ENCODE results near the gene PACRG. TPM values are rescaled to one million over a fixed set of nuclear protein-coding genes. Genes with fewer than 3 reads are reported as not detected.

The PACRG gene
- polyA plus RNA-seq, 1 of the 3 experiments (the other 2 are of a cell fraction), result 0.56 TPM

DNA sequence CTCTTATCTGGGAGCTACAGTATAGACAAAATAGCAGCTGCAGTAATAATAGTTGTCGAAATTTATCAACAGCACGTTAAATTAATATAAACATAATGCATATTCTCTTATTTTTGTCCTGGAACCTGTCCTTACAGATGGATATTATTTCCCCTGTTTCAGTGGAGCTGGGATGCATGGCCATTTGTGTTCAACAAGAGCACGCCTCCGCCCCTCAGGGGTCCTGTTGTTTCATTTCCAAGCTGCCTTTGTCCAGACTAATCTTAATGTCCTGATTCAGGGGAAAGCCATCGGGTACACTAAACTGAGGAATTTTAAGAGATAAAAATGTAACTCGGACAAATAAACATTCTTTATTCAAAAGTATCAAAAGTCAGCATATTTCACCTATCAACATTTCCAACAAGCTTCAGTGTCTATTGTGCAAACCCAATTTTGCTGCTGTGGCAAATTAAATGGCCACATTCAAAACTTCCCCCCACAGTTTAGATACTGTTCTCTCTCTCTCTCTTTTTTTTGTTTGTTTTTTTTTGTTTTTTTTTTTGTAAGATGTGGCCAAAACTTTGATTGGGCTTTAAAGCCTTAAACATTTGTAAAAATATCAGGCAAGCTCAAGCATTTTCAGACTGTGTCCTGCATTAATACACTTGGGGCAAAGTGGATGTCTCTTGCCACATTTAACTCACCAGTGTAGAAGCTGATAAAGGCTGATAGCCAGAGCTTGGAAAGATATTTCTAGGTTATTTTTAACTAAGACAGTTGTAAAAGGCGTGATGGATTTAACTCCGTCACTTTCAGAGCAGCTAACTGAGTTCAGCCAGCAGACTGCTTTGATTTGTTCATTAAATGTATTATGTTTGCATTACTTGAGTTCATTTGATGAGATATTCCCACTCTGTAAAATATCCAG is 574.2 kb downstream of the PACRG start:
- H3K27ac ChIP-seq (ENCODE audit: low read depth in 2 of 2, low read length in 1 of 2), result no peak overlapping the region
- no peaks in the 10 kb centered on the region for H3K9me2 ChIP-seq
- WGBS (ENCODE audit: low lambda C conversion rate), result 63% methylated on average over 8 of the region's 8 CpGs
- no peaks in the 10 kb centered on the region for H3K79me2 ChIP-seq (ENCODE audit: insufficient read depth)
- no peaks in the 10 kb centered on the region for H3F3A ChIP-seq (replicated peaks; ENCODE audit: insufficient read depth)
- CTCF ChIA-PET, result interaction anchor here (0.9 to 1.3 kb wide), 2 partner anchors 10 to 18 kb away, joined by 3 read pairs; no protein-coding TSS in a partner anchor
- no peaks in the 10 kb centered on the region for H3K27me3 ChIP-seq (ENCODE audit: insufficient read depth)
- no peaks in the 10 kb centered on the region for H4K20me1 ChIP-seq (ENCODE audit: insufficient read depth)
- no peak for TF ChIP-seq RFX5 (IDR thresholded peaks at IDR 0.05; ENCODE audit: low read length)
- TF ChIP-seq MEF2A (IDR thresholded peaks at IDR 0.05; ENCODE audit: borderline replicate concordance, low read depth), result no peak
- no peak for TF ChIP-seq GATA2 (CRISPR knock-in tag; IDR thresholded peaks at IDR 0.05)
- no peak for TF ChIP-seq YY1 (IDR thresholded peaks at IDR 0.05; ENCODE audit: low read depth)
- no peak for TF ChIP-seq CHD2 (IDR thresholded peaks at IDR 0.05; ENCODE audit: low read length, partially characterized antibody)
- TF ChIP-seq TCF12 (IDR thresholded peaks at IDR 0.05), result no peak
- TF ChIP-seq, protein P1, sequence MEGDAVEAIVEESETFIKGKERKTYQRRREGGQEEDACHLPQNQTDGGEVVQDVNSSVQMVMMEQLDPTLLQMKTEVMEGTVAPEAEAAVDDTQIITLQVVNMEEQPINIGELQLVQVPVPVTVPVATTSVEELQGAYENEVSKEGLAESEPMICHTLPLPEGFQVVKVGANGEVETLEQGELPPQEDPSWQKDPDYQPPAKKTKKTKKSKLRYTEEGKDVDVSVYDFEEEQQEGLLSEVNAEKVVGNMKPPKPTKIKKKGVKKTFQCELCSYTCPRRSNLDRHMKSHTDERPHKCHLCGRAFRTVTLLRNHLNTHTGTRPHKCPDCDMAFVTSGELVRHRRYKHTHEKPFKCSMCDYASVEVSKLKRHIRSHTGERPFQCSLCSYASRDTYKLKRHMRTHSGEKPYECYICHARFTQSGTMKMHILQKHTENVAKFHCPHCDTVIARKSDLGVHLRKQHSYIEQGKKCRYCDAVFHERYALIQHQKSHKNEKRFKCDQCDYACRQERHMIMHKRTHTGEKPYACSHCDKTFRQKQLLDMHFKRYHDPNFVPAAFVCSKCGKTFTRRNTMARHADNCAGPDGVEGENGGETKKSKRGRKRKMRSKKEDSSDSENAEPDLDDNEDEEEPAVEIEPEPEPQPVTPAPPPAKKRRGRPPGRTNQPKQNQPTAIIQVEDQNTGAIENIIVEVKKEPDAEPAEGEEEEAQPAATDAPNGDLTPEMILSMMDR (IDR thresholded peaks at IDR 0.05), result no peak
- TF ChIP-seq RAD21 (IDR thresholded peaks at IDR 0.05; ENCODE audit: low read length), result no peak
- TF ChIP-seq FOXJ3 (CRISPR knock-in tag; IDR thresholded peaks at IDR 0.05), result no peak
- TF ChIP-seq ELF1 (IDR thresholded peaks at IDR 0.05), result no peak
- TF ChIP-seq TEAD4 (IDR thresholded peaks at IDR 0.05; ENCODE audit: borderline replicate concordance, insufficient read depth), result no peak
- TF ChIP-seq, protein P2, sequence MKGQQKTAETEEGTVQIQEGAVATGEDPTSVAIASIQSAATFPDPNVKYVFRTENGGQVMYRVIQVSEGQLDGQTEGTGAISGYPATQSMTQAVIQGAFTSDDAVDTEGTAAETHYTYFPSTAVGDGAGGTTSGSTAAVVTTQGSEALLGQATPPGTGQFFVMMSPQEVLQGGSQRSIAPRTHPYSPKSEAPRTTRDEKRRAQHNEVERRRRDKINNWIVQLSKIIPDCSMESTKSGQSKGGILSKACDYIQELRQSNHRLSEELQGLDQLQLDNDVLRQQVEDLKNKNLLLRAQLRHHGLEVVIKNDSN (IDR thresholded peaks at IDR 0.05; ENCODE audit: borderline replicate concordance, low read depth), result no peak
- H2AFZ ChIP-seq (ENCODE audit: low read depth), result no peak overlapping the region
- no peak overlapping the region for H3K4me3 ChIP-seq (ENCODE audit: low read depth in 2 of 2, low read length in 1 of 2)
- POLR2A ChIA-PET, result no interaction called here
- H3K36me3 ChIP-seq (replicated peaks in 1 of 2; ENCODE audit: control insufficient read depth in 1 of 2, insufficient read depth in 2 of 2, low read length in 1 of 2), result no peaks in the 10 kb centered on the region
- H3K4me2 ChIP-seq, result no peak overlapping the region
- no peak for DNase-seq
- no peaks in the 10 kb centered on the region for H3K4me1 ChIP-seq (ENCODE audit: control insufficient read depth in 1 of 2, insufficient read depth in 2 of 2, low read depth in 1 of 2, low read length in 1 of 2)
- no peak overlapping the region for H3K9ac ChIP-seq
- no peaks in the 10 kb centered on the region for H3K9me3 ChIP-seq

DNA sequence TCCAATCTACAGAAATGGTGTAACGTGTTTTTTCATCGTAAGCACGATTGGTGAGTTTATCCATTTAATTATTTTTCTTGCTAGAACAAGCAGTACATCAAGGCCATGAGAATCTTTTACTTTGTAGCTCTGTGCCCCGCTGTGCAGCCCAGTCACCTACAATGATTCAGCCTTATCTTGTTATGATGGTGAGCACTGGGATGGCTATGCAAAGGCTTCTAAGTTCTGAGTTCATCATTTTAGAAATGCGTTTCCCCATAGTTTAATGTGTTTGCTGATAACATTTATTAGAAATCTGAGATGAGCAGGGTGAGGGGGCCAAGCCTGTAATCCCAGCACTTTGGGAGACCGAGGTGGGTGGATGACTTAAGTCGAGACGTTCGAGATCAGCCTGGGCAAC is 575.0 kb downstream of the PACRG start:
- Histone ChIP-seq H3K36me3 (replicated peaks in 1 of 2; ENCODE audit: control insufficient read depth in 1 of 2, insufficient read depth in 2 of 2, low read length in 1 of 2) (no peaks in the 10 kb centered on the region), H3K4me1 (ENCODE audit: control insufficient read depth in 1 of 2, insufficient read depth in 2 of 2, low read depth in 1 of 2, low read length in 1 of 2) (no peaks in the 10 kb centered on the region), H3K9ac (no peak overlapping the region), H3K27me3 (ENCODE audit: insufficient read depth) (no peaks in the 10 kb centered on the region), H3K79me2 (ENCODE audit: insufficient read depth) (no peaks in the 10 kb centered on the region), H4K20me1 (ENCODE audit: insufficient read depth) (no peaks in the 10 kb centered on the region), H3K9me3 (no peaks in the 10 kb centered on the region), H2AFZ (ENCODE audit: low read depth) (no peak overlapping the region), H3F3A (replicated peaks; ENCODE audit: insufficient read depth) (no peaks in the 10 kb centered on the region), H3K4me3 (ENCODE audit: low read depth in 2 of 2, low read length in 1 of 2) (no peak overlapping the region), H3K27ac (ENCODE audit: low read depth in 2 of 2, low read length in 1 of 2) (no peak overlapping the region), H3K4me2 (no peak overlapping the region), H3K9me2 (no peaks in the 10 kb centered on the region)
- 72% methylated on average over 9 of the region's 9 CpGs for WGBS (ENCODE audit: low lambda C conversion rate)
- CTCF ChIA-PET, result interaction anchor here (1.3 kb wide), 1 partner anchor 9 kb away, joined by 3 read pairs; no protein-coding TSS in a partner anchor
- no peak for TF ChIP-seq FOXJ3 (CRISPR knock-in tag; IDR thresholded peaks at IDR 0.05)
- no peak for TF ChIP-seq MEF2A (IDR thresholded peaks at IDR 0.05; ENCODE audit: borderline replicate concordance, low read depth)
- no peak for TF ChIP-seq NFIC (IDR thresholded peaks at IDR 0.05; ENCODE audit: borderline replicate concordance)
- TF ChIP-seq, protein P1 (IDR thresholded peaks at IDR 0.05), result no peak
- TF ChIP-seq, protein P3, sequence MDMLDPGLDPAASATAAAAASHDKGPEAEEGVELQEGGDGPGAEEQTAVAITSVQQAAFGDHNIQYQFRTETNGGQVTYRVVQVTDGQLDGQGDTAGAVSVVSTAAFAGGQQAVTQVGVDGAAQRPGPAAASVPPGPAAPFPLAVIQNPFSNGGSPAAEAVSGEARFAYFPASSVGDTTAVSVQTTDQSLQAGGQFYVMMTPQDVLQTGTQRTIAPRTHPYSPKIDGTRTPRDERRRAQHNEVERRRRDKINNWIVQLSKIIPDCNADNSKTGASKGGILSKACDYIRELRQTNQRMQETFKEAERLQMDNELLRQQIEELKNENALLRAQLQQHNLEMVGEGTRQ (IDR thresholded peaks at IDR 0.05; ENCODE audit: borderline replicate concordance, low read depth, low read length), result no peak
- no peak for TF ChIP-seq MXI1 (IDR thresholded peaks at IDR 0.05; ENCODE audit: low read depth, low read length)
- POLR2A ChIA-PET, result no interaction called here
- DNase-seq, result no peak
